KMS-11 (cell line): ENCODE data around the gene LACRT.
A peak's percentile ranks its signal among the peaks of the same experiment; 100 is the strongest.

Source experiments
- H2AFZ ChIP-seq: fragments of 200-600 bp; sonication (generic); 2 replicates; pipeline ENCODE4 v1.6.1; 2016; ENCODE audit warnings: antibody characterized with exemption, mixed run types, low read depth
- H3K27ac ChIP-seq: fragments of 200-600 bp; sonication (generic); 2 replicates; pipeline ENCODE4 v1.6.1; 2016; ENCODE audit warnings: mild to moderate bottlenecking, mixed run types
- H3K27me3 ChIP-seq: fragments of 200-600 bp; sonication (generic); 2 replicates; pipeline ENCODE4 v1.6.1; 2017; ENCODE audit warnings: mild to moderate bottlenecking, low read depth, mixed run types, moderate library complexity; ENCODE audit not compliant: insufficient read depth
- H3K36me3 ChIP-seq: fragments of 200-600 bp; sonication (generic); 2 replicates; pipeline ENCODE4 v1.6.1; 2017; ENCODE audit warnings: mild to moderate bottlenecking, mixed run types; ENCODE audit not compliant: insufficient read depth
- H3K4me1 ChIP-seq: fragments of 200-600 bp; sonication (generic); 2 replicates; pipeline ENCODE4 v1.6.1; 2016; ENCODE audit warnings: mild to moderate bottlenecking, low read depth, mixed run types; ENCODE audit not compliant: poor library complexity, severe bottlenecking
- H3K4me2 ChIP-seq: fragments of 200-600 bp; sonication (generic); 2 replicates; pipeline ENCODE4 v1.7.0; 2016; ENCODE audit warnings: mild to moderate bottlenecking, mixed run types
- H3K4me3 ChIP-seq: fragments of 200-600 bp; sonication (generic); IDR thresholded peaks from 2 replicates; pipeline ENCODE4 v1.6.1; 2017; ENCODE audit warnings: low read depth, low read length, mixed read lengths; ENCODE audit not compliant: insufficient read depth
- H3K79me2 ChIP-seq: fragments of 200-600 bp; sonication (generic); 2 replicates; pipeline ENCODE4 v1.6.1; 2016; ENCODE audit warnings: low read depth, mixed run types; ENCODE audit not compliant: insufficient read depth
- H3K9ac ChIP-seq: fragments of 200-600 bp; sonication (generic); 2 replicates; pipeline ENCODE4 v1.6.1; 2016; ENCODE audit warnings: mild to moderate bottlenecking, mixed run types
- H4K20me1 ChIP-seq: fragments of 200-600 bp; sonication (generic); 2 replicates; pipeline ENCODE4 v1.6.1; 2016; ENCODE audit warnings: mild to moderate bottlenecking, mixed run types; ENCODE audit not compliant: insufficient read depth
- TF ChIP-seq, protein P1 (sequence below): fragments of 200-600 bp; sonication (generic); conservative IDR thresholded peaks from 2 replicates; pipeline ENCODE4 v1.6.1; 2017; ENCODE audit warnings: low read depth, mild to moderate bottlenecking, antibody characterized with exemption, low read length, moderate library complexity, mixed read lengths

The LACRT gene

DNA sequence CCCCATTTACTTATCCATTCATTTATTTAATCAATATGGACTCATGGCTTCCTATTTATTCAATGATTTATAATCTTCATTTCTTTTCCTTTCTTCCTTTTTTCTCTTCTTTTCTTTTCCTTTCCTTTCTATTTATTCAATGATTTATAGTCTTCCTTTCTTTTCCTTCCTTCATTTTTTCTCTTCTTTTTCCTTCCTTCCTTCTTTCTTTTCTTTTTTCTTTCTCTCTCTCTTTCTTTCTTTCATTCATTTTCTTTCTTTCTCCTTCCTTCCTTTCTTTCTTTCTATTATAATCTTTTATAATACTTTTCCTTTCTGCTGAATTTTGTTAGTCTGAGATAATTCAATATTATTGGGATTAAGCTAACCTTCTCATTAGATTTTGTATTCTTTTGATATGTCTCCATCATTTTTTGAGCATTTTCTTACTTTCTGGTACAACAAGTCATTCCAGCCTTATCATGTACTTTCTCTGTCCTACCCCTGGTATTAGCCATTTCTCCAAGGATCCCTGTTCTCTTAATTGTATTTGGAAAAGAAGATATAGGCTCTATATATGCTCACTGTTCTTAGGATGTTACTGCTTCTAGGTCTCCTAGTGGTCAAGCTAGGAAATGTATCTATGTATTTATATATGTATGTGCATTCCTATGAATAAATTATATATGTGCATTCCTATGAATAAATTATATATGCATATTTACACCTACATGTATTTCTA is 12.1 kb downstream of the LACRT start:
- Histone ChIP-seq H3K27me3 (no peaks in the 10 kb centered on the region), H4K20me1 (no peaks in the 10 kb centered on the region), H3K4me3 (no peak overlapping the region), H3K9ac (no peak overlapping the region), H3K4me1 (no peaks in the 10 kb centered on the region), H2AFZ (no peak overlapping the region), H3K79me2 (no peaks in the 10 kb centered on the region), H3K4me2 (no peak overlapping the region), H3K36me3 (no peaks in the 10 kb centered on the region), H3K27ac (no peak overlapping the region)
- TF ChIP-seq, protein P1, sequence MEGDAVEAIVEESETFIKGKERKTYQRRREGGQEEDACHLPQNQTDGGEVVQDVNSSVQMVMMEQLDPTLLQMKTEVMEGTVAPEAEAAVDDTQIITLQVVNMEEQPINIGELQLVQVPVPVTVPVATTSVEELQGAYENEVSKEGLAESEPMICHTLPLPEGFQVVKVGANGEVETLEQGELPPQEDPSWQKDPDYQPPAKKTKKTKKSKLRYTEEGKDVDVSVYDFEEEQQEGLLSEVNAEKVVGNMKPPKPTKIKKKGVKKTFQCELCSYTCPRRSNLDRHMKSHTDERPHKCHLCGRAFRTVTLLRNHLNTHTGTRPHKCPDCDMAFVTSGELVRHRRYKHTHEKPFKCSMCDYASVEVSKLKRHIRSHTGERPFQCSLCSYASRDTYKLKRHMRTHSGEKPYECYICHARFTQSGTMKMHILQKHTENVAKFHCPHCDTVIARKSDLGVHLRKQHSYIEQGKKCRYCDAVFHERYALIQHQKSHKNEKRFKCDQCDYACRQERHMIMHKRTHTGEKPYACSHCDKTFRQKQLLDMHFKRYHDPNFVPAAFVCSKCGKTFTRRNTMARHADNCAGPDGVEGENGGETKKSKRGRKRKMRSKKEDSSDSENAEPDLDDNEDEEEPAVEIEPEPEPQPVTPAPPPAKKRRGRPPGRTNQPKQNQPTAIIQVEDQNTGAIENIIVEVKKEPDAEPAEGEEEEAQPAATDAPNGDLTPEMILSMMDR, result peak; percentile 79

DNA sequence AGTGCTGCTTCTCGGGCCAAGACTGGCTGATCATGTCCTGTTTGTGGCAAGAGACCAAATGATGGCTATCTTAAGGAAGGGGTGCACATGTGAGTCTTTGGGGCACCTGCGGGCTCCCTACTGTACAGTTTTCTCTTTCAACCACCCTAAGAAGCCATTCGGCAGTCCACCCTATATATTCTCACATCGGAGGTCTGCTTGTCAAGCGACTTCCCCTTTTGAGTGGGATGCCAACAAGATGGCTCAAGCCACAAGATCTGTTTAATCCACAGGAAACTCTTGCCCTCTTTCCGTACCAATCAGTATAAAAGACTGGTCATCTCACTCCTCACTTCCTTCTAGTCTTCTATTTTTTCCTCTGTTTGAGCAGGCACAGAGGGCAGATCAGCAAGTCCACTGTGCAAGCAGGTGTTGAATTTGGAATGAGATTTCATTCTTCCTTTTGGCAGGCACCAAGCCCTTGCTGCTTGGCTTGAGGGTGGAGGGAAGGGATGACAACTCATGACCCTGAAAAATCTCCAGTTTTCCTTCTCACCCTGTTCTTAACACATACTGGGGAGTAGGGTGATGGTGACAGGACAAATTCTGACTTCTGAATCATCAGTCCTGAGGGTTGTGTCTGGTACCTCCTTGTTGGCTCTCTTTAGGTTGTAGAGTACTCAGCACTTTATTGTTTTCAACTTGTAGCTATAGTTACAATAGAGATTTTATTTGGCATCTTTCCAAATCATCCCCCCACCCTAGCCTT is 17.6 kb downstream of the LACRT start:
- H3K36me3 ChIP-seq, result no peaks in the 10 kb centered on the region
- H3K79me2 ChIP-seq, result no peaks in the 10 kb centered on the region
- no peak overlapping the region for H3K27ac ChIP-seq
- H3K9ac ChIP-seq, result no peak overlapping the region
- H3K4me2 ChIP-seq, result no peak overlapping the region
- no peaks in the 10 kb centered on the region for H3K4me1 ChIP-seq
- H3K27me3 ChIP-seq, result no peaks in the 10 kb centered on the region
- TF ChIP-seq, protein P1, result no peak
- no peaks in the 10 kb centered on the region for H4K20me1 ChIP-seq
- no peak overlapping the region for H3K4me3 ChIP-seq
- no peak overlapping the region for H2AFZ ChIP-seq

DNA sequence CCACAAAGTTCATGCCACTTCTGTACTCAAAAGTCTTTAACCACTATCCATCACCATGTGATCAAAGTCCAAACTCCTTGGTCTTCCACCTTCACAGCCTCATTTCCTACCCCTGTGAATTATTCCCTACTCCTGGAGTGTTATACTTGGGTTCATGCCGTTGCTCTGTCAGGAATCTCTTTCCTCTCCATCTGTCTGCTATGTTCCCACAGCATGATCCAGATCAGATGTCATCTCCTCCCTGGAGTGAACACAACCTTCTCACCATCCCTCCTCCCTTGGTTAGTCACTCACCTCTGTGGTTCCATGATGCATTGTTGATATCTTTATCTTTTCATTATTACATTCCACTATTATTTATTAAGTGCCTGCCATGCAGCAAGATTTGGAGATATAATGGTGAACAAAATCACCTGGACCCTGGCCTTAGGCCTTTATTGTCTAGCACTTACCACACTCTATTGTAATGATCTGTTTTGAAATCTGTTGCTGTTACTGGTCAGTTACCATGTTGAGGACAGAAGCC is 22.4 kb downstream of the LACRT start:
- no peak overlapping the region for H3K27ac ChIP-seq
- no peaks in the 10 kb centered on the region for H3K79me2 ChIP-seq
- TF ChIP-seq, protein P1, result no peak
- H4K20me1 ChIP-seq, result no peaks in the 10 kb centered on the region
- H3K27me3 ChIP-seq, result no peaks in the 10 kb centered on the region
- H3K36me3 ChIP-seq, result no peaks in the 10 kb centered on the region
- H3K9ac ChIP-seq, result no peak overlapping the region
- H3K4me2 ChIP-seq, result no peak overlapping the region
- no peaks in the 10 kb centered on the region for H3K4me1 ChIP-seq
- no peak overlapping the region for H3K4me3 ChIP-seq
- H2AFZ ChIP-seq, result no peak overlapping the region

DNA sequence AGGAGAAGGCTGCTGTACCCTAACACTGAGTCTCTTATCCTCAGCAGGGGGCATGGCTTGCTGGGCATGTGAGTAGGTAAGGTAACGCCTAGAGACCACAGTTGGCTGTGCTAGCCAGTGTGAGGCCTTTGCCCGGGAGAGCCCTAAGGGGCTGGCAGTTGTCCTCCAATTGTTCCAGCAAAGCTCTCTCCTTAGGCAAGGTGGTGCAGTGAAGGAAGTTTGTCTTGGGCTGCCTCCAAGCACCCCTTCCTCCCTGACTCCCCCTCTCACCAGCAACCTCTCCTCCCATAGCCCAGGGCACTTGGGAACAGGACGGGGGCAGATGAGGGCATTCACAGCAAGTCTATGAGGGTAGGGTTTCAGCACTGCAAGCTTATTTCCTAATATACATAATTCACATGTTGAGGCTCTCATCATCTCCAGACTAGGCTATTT is 23.0 kb downstream of the LACRT start:
- Histone ChIP-seq H4K20me1 (no peaks in the 10 kb centered on the region), H3K4me3 (no peak overlapping the region), H3K4me2 (no peak overlapping the region), H3K36me3 (no peaks in the 10 kb centered on the region), H3K9ac (no peak overlapping the region), H3K79me2 (no peaks in the 10 kb centered on the region), H3K27ac (no peak overlapping the region), H3K4me1 (no peaks in the 10 kb centered on the region), H3K27me3 (no peaks in the 10 kb centered on the region), H2AFZ (no peak overlapping the region)
- TF ChIP-seq, protein P1, result no peak
